GM12878 (cell line): ENCODE results near the gene RANGAP1. TPM values are rescaled to one million over a fixed set of nuclear protein-coding genes. Genes with fewer than 3 reads are reported as not detected.

Source experiments
- ATAC-seq: fragments of 200-7000 bp; cut with Tn5 transposase; 3 replicates; pipeline ENCODE4 v1.9.1; 2020; ENCODE audit warnings: mild to moderate bottlenecking, moderate library complexity
- BruUV-seq: library from RNA; stranded (reverse); fragments of 400-500 nt; replicated peaks from 2 replicates; lab custom pipeline; 2021; lab: Mats Ljungman, UMichigan
- CTCF ChIA-PET: fragments of 300-600 bp; sonication (Branson Sonifier 250); formaldehyde crosslinking; extraction: SDS; loops from one replicate; lab custom pipeline; 2021; ENCODE audit warnings: inconsistent platforms; lab: Yijun Ruan, JAX
- POLR2A ChIA-PET: fragments of 350-600 bp; formaldehyde crosslinking; extraction: SDS; loops from one replicate; lab custom pipeline; 2021; ENCODE audit warnings: inconsistent platforms; lab: Charles Lee
- RAD21 ChIA-PET: fragments of 300-600 bp; sonication (Branson Sonifier 250); formaldehyde crosslinking; loops from one replicate; lab custom pipeline; 2023; ENCODE audit warnings: antibody characterized with exemption; ENCODE audit not compliant: unreplicated experiment; lab: Charles Lee
- SMC1A ChIA-PET: fragments of 300-600 bp; sonication (Branson Sonifier 250); formaldehyde crosslinking; loops from one replicate; lab custom pipeline; 2023; ENCODE audit not compliant: unreplicated experiment, uncharacterized antibody; lab: Charles Lee
- DNase-seq: peaks from one replicate; pipeline ENCODE4 v3.0.0-alpha.2; 2011; ENCODE audit warnings: low read depth, low spot score
- FAIRE-seq: peaks from 3 replicates; lab custom pipeline; 2011; peaks lifted over from hg19 to GRCh38; lab: Jason Lieb, UNC
- H2AFZ ChIP-seq: 2 replicates; pipeline ENCODE4 v1.6.0; 2011; ENCODE audit warnings: low read depth, low read length, control low read depth; ENCODE audit not compliant: control insufficient read depth
- H3K27ac ChIP-seq: 2 replicates; pipeline ENCODE4 v1.5.1; 2011; ENCODE audit warnings: control low read depth; ENCODE audit not compliant: control insufficient read depth, insufficient read depth
- H3K27me3 ChIP-seq, 2 experiments: replicated peaks in 1 of 2; 2 replicates each; pipeline versions ENCODE4 v1.6.0 to v1.6.1; 2011; ENCODE audit warnings: low read length in 1 of 2; ENCODE audit not compliant: control insufficient read depth in 2 of 2, insufficient read depth in 2 of 2
- H3K36me3 ChIP-seq, 2 experiments: 2 replicates each; pipeline ENCODE4 v1.5.1; 2011; ENCODE audit warnings: low read length in 1 of 2; ENCODE audit not compliant: control insufficient read depth in 2 of 2, insufficient read depth in 2 of 2
- H3K4me1 ChIP-seq: 2 replicates; pipeline ENCODE4 v1.6.1; 2011; ENCODE audit warnings: mild to moderate bottlenecking, low read length, moderate library complexity, mixed read lengths; ENCODE audit not compliant: control insufficient read depth, insufficient read depth
- H3K4me2 ChIP-seq: 2 replicates; pipeline ENCODE4 v1.6.0; 2011; ENCODE audit warnings: control low read depth; ENCODE audit not compliant: control insufficient read depth, insufficient read depth
- H3K4me3 ChIP-seq: fragments of 200-600 bp; sonication (generic); 2 replicates; pipeline ENCODE4 v1.5.1; 2016
- H3K79me2 ChIP-seq: 2 replicates; pipeline ENCODE4 v1.6.0; 2011; ENCODE audit warnings: low read length; ENCODE audit not compliant: control insufficient read depth, insufficient read depth
- H3K9ac ChIP-seq: 2 replicates; pipeline ENCODE4 v1.8.0; 2011; ENCODE audit warnings: low read length, control low read depth, mixed read lengths; ENCODE audit not compliant: control insufficient read depth, insufficient read depth
- H3K9me3 ChIP-seq: replicated peaks from 3 replicates; pipeline ENCODE4 v1.5.1; 2011; ENCODE audit warnings: mild to moderate bottlenecking, low read length; ENCODE audit not compliant: control insufficient read depth, insufficient read depth
- H4K20me1 ChIP-seq: 2 replicates; pipeline ENCODE4 v1.6.0; 2011; ENCODE audit not compliant: control insufficient read depth, insufficient read depth
- ATF7 ChIP-seq: fragments of 450-650 bp; IDR thresholded peaks from 2 replicates; pipeline ENCODE4 v1.6.1; 2016; ENCODE audit warnings: low read depth, mild to moderate bottlenecking
- CBFB ChIP-seq: IDR thresholded peaks from 2 replicates; pipeline ENCODE4 v1.6.1; 2016; ENCODE audit warnings: antibody characterized with exemption, low read depth
- CEBPB ChIP-seq, 2 experiments: fragments of 150-350 bp in 1 of 2; IDR thresholded peaks; 2 replicates each; pipeline ENCODE4 v1.6.1; 2012 to 2014; ENCODE audit warnings: low read depth in 2 of 2, low read length in 2 of 2, borderline replicate concordance in 1 of 2, inconsistent platforms in 1 of 2
- GABPA ChIP-seq: IDR thresholded peaks from 2 replicates; pipeline ENCODE4 v1.6.1; 2014; ENCODE audit warnings: antibody characterized with exemption, low read depth, mild to moderate bottlenecking, inconsistent platforms
- JUND ChIP-seq: IDR thresholded peaks from 2 replicates; pipeline ENCODE4 v1.6.1; 2012; ENCODE audit warnings: low read depth, mild to moderate bottlenecking, low read length, improper control_type of control experiment, moderate library complexity
- MEF2A ChIP-seq: IDR thresholded peaks from 2 replicates; pipeline ENCODE4 v1.6.1; 2011; ENCODE audit warnings: low read depth, mild to moderate bottlenecking, low read length, moderate library complexity; ENCODE audit not compliant: insufficient read depth
- NFIC ChIP-seq: IDR thresholded peaks from 2 replicates; pipeline ENCODE4 v1.6.1; 2012; ENCODE audit warnings: low read depth, mild to moderate bottlenecking, inconsistent platforms, low read length, moderate library complexity
- NFYA ChIP-seq: IDR thresholded peaks from 2 replicates; pipeline ENCODE4 v1.6.1; 2011; ENCODE audit warnings: low read depth, mild to moderate bottlenecking, low read length, improper control_type of control experiment, borderline replicate concordance
- SPI1 ChIP-seq: IDR thresholded peaks from 2 replicates; pipeline ENCODE4 v1.6.1; 2011; ENCODE audit warnings: low read depth, mild to moderate bottlenecking, low read length, moderate library complexity, borderline replicate concordance; ENCODE audit not compliant: insufficient read depth
- WGBS: methylation state at CpG from one replicate; pipeline ENCODE4 v1.1.6; 2016; ENCODE audit warnings: low lambda C conversion rate; ENCODE audit not compliant: insufficient replicate concordance, insufficient coverage; ENCODE audit errors: missing lambda C conversion rate; 5-methylcytosine and 5-hydroxymethylcytosine counted together
- in situ Hi-C: fragments of 300-500 bp; cut with MboI; formaldehyde crosslinking; loops from 9 replicates; pipeline ENCODE4 v1.14.3; 2018; ENCODE audit warnings: mixed read lengths
- intact Hi-C: fragments of 100-400 bp; cut with micrococcal nuclease; formaldehyde crosslinking; loops from one replicate; pipeline ENCODE4 v1.14.2; 2022; ENCODE audit not compliant: unreplicated experiment
- polyA plus RNA-seq, 11 experiments: library from polyadenylated mRNA; depleted of rRNA in 4 of 11; unstranded in 6 of 11; stranded (reverse) in 5 of 11; fragments of >200 nt; fragmentation: Nextera tagmentation in 4 of 11; fragmentation: Illumina TruSeq in 1 of 11; extraction: Ambion mirVana in 4 of 11; extraction: Trizol in 1 of 11; gene quantifications; 1 replicate in 1 of 11; 2 replicates in 10 of 11; pipeline versions ENCODE4 v1.2.1 to v1.2.3, GENCODE V29; 2011 to 2016; ENCODE audit warnings: inconsistent platforms in 2 of 11, missing spikeins in 2 of 11, low read depth in 1 of 11
- total RNA-seq, 4 experiments: library from RNA; depleted of rRNA in 3 of 4; stranded (reverse); fragments of >200 nt in 3 of 4; fragmentation: Illumina TruSeq in 1 of 4; extraction: Trizol in 1 of 4; gene quantifications; 2 replicates each; pipeline versions ENCODE4 v1.2.1 to v1.2.3, GENCODE V29; 2013 to 2021
- TF ChIP-seq, protein P1 (sequence below): fragments of 450-650 bp; IDR thresholded peaks from 2 replicates; pipeline ENCODE4 v1.6.1; 2016; ENCODE audit warnings: mild to moderate bottlenecking
- TF ChIP-seq, protein P2 (sequence below): fragments of 450-650 bp; formaldehyde crosslinking; IDR thresholded peaks from 2 replicates; pipeline ENCODE4 v1.4.0; 2022; ENCODE audit warnings: mild to moderate bottlenecking, moderate library complexity

Gene RANGAP1
- total and polyA plus RNA-seq, 10 of the 15 experiments (the other 5 are each of a cell fraction or from before 2014, with no cell fraction given), result 2.5 to 109 (median 60.2) TPM

DNA sequence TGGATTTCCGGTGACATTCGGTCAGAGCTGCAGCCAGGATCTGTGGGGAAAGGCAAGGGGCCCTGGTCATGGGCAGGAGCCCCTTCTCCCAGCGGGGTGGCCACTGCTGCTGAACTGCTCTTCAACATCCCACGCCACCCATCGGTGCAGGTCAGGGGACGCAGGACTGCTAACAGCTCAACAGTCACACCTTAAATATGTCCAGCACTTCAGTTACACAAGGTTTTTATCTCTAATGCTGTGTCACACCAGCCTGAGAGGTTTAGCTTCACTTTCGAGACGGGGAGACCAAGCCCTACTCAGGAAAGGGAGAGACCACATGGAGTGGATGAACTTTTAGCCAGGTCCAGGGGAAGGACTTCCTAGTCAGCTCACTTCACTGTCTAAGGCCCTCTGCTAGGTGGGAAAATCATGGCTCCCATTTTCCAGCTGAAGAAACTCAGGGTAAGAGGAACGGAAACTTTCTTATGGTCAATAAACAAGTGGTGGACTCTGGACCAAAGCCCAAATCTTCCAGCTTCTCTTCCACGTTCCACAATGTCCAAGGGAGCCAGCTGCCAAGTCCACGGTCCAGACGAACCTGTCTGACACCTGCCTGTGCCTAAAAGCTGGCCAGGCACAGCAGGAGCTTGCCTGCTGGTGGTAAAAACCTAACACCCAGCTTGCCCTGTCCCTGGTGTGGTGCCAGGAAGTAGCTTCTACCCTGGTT is 24.3 kb downstream of the RANGAP1 start:
- Histone ChIP-seq H4K20me1 (no peaks in the 10 kb centered on the region), H3K9me3 (no peaks in the 10 kb centered on the region), H3K9ac (no peak overlapping the region), H3K4me1 (no peaks in the 10 kb centered on the region), H3K27me3 (no peaks in the 10 kb centered on the region), H3K4me2 (no peak overlapping the region), H3K4me3 (no peak overlapping the region), H3K36me3 (peaks cover 31 to 56% of the 10 kb centered on the region in 2 experiments; a peak in 3 of 4 replicates), H3K79me2 (no peaks in the 10 kb centered on the region), H3K27ac (no peak overlapping the region), H2AFZ (no peak overlapping the region)
- FAIRE-seq (no peak), ATAC-seq (no peak), DNase-seq (no peak)
- in situ Hi-C loops (no loop called here), intact Hi-C loops (no loop called here)
- ChIA-PET CTCF (interaction anchor here (0.6 kb wide), 1 partner anchor 259 kb away, joined by 3 read pairs; no protein-coding TSS in a partner anchor), POLR2A (no interaction called here), SMC1A (interaction anchor here (0.5 kb wide), 1 partner anchor 60 kb away, joined by 3 read pairs; no protein-coding TSS in a partner anchor), RAD21 (interaction anchor here (1.1 to 1.2 kb wide), 2 partner anchors 40 to 339 kb away, joined by 3 read pairs; partner anchors contain the start of gene ZC3H7B)
- TF ChIP-seq NFYA, result no peak
- TF ChIP-seq CBFB, result no peak
- TF ChIP-seq JUND, result no peak
- no peak for TF ChIP-seq MEF2A
- TF ChIP-seq ATF7, result no peak
- TF ChIP-seq, protein P1, sequence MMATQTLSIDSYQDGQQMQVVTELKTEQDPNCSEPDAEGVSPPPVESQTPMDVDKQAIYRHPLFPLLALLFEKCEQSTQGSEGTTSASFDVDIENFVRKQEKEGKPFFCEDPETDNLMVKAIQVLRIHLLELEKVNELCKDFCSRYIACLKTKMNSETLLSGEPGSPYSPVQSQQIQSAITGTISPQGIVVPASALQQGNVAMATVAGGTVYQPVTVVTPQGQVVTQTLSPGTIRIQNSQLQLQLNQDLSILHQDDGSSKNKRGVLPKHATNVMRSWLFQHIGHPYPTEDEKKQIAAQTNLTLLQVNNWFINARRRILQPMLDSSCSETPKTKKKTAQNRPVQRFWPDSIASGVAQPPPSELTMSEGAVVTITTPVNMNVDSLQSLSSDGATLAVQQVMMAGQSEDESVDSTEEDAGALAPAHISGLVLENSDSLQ, result no peak
- no peak for TF ChIP-seq SPI1
- TF ChIP-seq, protein P2, sequence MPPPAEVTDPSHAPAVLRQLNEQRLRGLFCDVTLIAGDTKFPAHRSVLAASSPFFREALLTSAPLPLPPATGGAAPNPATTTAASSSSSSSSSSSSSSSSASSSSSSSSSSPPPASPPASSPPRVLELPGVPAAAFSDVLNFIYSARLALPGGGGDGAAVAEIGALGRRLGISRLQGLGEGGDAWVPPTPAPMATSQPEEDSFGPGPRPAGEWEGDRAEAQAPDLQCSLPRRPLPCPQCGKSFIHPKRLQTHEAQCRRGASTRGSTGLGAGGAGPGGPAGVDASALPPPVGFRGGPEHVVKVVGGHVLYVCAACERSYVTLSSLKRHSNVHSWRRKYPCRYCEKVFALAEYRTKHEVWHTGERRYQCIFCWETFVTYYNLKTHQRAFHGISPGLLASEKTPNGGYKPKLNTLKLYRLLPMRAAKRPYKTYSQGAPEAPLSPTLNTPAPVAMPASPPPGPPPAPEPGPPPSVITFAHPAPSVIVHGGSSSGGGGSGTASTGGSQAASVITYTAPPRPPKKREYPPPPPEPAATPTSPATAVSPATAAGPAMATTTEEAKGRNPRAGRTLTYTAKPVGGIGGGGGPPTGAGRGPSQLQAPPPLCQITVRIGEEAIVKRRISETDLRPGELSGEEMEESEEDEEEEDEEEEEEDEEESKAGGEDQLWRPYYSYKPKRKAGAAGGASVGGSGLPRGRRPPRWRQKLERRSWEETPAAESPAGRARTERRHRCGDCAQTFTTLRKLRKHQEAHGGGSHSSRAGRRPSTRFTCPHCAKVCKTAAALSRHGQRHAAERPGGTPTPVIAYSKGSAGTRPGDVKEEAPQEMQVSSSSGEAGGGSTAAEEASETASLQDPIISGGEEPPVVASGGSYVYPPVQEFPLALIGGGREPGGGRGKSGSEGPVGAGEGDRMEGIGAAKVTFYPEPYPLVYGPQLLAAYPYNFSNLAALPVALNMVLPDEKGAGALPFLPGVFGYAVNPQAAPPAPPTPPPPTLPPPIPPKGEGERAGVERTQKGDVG (CRISPR knock-in tag), result no peak
- no peak for TF ChIP-seq NFIC
- TF ChIP-seq CEBPB (IDR thresholded peaks at IDR 0.05; ENCODE audit: borderline replicate concordance in 1 of 2, low read depth in 2 of 2, low read length in 2 of 2), result no peak
- no peak for TF ChIP-seq GABPA
- WGBS, result 92% methylated on average over 12 of the region's 12 CpGs
- no TSS peak for BruUV-seq
